Fibroblast of skin of right quadriceps (primary cell): ENCODE data around the gene KIF19.
A peak's percentile ranks its signal among the peaks of the same experiment; 100 is the strongest.
"Not testable (repeated sequence)": the region's sequence is repeated elsewhere in the genome, so short reads cannot be mapped to it uniquely, and the experiment has no call there.

Source experiments
- DNase-seq: peaks from one replicate; pipeline ENCODE4 v3.0.0-alpha.2; 2013

The KIF19 gene, protein sequence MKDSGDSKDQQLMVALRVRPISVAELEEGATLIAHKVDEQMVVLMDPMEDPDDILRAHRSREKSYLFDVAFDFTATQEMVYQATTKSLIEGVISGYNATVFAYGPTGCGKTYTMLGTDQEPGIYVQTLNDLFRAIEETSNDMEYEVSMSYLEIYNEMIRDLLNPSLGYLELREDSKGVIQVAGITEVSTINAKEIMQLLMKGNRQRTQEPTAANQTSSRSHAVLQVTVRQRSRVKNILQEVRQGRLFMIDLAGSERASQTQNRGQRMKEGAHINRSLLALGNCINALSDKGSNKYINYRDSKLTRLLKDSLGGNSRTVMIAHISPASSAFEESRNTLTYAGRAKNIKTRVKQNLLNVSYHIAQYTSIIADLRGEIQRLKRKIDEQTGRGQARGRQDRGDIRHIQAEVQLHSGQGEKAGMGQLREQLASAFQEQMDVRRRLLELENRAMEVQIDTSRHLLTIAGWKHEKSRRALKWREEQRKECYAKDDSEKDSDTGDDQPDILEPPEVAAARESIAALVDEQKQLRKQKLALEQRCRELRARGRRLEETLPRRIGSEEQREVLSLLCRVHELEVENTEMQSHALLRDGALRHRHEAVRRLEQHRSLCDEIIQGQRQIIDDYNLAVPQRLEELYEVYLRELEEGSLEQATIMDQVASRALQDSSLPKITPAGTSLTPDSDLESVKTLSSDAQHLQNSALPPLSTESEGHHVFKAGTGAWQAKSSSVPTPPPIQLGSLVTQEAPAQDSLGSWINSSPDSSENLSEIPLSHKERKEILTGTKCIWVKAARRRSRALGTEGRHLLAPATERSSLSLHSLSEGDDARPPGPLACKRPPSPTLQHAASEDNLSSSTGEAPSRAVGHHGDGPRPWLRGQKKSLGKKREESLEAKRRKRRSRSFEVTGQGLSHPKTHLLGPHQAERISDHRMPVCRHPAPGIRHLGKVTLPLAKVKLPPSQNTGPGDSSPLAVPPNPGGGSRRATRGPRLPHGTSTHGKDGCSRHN

DNA sequence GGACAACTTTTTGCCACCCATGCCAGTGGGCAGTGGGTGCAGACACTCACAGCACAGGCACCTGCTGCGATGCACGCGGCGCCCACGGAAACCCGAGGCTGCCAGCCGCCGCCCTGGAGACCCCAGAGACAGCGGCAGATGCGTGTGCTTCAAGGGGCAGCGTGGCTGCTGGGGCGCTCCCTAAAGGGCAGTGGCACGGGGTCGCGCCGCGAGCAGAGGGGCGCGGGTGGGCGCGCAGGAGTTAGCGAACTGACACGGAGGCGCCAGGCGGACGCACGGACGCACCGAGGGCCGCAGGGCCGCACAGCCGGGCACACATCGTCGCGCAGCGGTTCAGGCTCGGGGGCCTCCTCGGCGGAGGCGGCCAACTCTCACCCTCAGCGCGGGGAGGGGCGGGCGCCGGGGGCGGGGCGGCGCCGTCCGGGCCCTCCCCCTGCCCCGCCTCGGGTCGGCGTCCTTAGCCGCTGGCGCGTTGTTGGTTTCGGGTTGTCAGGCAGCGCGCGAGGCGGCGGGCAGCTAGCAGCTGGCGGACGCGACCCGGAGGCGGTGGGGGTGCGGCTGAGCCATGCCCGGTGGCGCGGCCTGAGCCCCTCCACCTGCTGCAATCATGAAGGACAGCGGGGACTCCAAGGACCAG, at the start of gene KIF19:
KIF19 (plus strand) TSS at position 484 of the 637 bp plus-strand sequence; CDS start at position 608, 124 bp downstream.
- DNase-seq: no peak

DNA sequence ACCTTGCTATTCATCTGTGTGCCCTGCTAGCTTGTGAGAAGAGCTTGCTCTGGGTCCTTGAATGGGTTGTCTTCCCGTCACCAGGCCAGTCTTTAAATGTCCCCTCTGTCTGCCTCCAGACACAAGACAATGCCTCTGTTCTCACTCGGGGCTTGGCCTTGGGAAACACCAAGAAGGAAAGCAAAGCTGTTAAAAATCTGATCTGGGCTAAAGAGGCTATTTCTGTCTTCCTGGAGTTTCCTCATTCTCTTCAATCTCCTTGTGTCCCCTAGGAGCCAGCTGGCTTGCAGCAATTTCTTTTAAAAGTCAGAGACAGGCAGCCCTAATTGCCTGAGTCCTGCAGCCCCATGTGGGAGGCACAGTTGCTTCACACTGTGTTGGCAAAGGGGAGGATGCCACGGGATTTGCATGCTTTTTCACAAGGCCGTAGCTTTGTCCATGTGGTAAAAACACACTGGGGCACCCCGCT, 49.5 kb upstream of the KIF19 start:
- DNase-seq: no peak

DNA sequence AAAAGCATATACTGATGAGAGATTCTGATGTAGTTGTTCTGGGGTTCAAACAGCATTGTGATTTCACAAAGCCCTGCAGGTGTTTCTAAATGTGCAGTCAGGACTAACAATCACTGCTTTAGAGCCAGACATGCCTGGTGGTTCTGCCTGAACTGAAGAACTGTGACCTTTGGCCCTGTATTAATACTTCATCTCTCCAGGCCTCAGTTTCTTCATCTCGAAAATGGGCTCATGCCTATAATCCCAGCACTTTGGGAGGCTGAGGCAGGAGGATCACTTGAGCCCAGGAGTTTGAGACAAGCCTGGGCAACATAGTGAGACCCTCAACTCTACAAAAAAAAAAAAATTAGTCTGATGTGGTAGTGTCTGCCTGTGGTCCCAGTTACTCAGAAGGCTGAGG, 48.1 kb upstream of the KIF19 start:
- DNase-seq: no peak

DNA sequence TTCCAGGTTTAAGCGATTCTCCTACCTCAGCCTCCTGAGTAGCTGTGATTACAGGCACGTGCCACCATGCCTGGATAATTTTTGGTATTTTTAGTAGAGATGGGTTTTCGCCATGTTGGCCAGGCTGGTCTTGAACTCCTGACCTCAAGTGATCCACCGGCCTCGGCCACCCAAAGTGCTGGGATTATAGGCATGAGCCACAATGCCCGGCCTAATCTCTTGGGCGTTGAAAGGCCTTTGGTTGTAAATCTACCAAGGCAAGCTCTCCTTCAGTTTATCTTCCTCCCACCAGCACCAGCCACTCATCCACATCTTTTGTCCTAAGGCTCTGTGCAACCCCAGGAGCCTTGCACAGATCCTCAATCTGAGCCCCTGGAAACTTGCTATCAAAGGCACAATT, 46.4 kb upstream of the KIF19 start:
- not testable (repeated sequence) for DNase-seq

DNA sequence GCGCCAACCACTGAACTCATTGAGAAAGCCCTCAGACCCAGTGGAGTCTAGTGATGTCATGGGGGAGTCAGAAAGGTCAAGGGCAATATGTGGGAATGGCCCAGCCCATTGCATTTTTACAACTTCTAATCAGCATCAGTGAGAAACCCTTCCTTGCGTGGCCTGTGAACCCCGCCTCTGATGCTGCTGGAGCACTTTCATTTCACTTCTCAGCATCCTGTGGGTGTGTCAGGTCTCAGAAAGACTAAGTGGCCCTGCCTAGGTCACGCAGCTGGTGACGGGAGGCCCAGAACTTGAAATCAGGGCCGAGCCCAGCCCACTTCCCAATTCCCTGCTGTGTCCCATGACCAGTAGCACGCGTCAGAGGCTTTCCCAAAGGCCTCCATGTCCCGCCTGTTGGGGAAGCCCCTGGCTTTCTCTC, 45.9 kb upstream of the KIF19 start:
- no peak for DNase-seq

DNA sequence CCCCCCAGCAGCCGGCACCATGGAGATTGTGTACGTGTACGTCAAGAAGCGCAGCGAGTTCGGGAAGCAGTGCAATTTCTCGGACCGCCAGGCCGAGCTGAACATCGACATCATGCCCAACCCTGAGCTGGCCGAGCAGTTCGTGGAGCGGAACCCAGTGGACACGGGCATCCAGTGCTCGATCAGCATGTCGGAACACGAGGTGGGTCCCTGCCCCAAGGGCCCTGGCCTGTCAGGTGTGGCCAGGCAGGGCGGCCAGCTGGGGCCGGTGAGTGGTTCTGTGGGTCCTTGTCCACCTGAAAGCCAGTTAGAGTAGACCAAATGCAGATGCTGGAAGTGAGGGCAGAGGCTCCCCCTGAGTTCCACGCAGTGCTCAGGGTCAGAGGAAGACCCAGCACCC, 44.2 kb upstream of the KIF19 start:
- no peak for DNase-seq

DNA sequence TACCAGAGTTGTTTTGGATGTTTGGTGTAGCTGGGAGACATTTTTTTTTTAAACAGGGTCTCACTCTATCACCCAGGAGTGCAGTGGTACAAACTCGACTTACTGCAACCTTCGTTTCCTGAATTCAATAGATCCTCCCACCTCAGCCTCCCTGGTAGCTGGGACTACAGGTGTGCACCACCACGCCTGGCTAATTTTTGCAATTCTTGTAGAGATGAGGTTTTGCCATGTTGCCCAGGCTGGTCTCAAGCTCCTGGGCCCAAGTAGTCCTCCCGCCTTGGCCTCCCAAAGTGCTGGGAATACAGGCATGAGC, 43.8 kb upstream of the KIF19 start:
- DNase-seq: not testable (repeated sequence)

DNA sequence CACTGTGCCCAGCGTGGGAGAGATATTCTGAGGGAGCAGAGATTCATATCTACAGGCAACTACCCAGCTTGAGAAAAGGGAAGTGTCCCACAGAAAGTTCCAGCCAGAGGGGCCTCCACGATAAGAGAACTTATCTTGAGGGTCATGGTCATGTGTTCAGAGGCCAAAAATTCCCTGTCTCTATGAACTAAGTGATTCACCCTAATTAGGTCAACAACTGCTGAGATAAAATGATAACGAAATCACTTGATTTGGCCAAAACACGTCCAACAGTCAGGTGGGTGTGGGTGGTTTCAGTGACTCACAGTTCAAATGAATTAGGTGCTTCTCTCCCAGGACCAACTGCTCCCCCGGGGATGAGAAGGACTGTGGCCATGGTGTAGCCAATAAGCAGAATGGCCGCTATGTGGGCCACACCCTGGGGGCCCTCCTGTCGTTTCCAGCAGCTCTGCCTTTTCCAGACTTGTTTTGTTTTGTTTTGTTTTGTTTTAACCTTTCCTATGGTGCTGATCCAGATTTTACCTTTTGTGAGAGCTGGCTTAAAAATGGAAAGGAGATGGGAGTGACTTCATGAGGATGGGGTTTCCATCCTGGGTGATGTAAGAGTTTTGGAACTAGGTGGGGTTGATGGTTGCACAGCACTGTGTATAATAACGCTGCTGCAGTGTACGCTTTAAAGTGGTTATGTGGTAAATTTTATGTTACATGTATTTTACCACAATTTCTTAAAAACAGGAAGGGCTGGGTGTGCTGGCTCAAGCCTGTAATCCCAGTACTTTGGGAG, 43.2 kb upstream of the KIF19 start:
- DNase-seq: no peak

DNA sequence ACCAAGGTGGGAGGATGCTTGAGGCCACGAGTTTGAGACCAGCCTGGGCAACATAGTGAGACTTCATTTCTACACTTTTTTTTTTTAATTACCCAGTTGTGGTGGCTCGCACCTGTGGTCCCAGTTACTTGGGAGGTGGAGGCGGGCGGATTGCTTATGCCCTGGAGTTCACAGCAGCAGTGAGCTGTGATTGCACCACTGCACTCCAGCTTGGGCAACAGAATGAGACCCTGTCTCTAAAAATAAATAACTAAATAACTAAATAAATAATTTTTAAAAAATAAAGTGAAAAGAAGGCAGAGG, 42.7 kb upstream of the KIF19 start:
- no peak for DNase-seq

DNA sequence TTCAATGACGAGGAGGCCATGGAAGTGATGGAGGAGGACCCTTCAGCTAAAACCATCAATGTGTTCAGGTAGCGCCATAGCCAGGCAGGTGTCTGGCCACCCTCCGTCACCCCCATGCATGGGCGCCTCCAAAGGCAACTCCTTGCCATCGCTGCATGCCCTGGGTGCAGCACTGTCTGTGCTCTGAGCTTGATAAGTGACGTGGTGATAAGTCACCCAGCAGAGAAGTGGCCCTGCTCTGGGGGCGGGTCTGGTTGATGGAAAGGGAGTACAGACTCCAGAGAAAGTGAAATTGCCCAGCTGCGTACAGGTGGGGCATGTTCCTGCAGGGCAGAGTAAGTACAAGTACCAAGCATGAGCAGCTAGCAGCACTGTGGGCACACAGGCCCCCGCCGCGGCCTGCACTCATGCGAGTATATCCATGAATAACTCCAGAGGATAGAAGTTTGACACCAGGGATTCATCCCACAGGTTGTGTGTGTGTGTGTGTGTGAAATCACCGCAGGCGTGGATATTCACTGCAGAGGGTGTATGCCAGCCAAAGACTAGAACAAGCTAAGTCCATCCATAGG, 38.9 kb upstream of the KIF19 start:
- DNase-seq: no peak

DNA sequence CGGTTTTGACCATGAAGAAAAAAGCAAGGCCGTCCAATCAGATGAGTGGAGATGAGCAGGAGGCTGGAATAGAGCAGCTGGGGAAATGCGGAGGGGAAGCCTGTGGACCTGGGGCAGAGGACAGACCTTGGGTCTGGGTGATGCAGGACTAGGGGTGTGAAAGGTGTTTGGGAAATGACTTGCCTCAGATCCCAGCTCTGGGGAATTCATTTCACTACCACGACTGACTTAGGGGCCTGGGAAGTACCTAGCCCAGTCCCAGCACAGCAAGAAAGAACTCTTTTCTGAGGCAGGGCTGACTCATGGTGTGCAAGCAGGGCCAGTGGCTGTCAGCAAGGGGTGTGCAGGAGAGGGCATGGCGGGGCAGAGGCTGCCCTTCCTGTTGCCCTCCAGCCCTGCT, 37.2 kb upstream of the KIF19 start:
- DNase-seq: no peak

DNA sequence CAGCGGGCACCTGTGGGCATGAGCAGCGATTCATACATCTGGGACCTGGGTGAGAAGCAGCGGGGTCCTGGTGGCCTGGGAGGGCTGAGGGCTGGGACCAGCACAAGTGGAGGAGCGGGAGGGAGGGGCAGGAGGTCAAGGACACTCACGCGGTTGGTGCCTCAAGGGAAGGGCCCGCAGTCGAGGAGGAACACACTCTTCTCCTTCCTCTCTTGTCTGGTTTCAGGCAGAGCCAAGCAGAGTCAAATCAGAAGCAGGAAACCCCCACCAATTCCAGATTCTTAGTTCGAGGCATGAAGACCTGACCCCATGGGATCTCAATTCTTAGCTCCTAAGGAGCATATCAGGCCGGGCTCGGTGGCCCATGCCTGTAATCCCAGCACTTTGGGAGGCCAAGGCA, 36.3 kb upstream of the KIF19 start:
- no peak for DNase-seq

DNA sequence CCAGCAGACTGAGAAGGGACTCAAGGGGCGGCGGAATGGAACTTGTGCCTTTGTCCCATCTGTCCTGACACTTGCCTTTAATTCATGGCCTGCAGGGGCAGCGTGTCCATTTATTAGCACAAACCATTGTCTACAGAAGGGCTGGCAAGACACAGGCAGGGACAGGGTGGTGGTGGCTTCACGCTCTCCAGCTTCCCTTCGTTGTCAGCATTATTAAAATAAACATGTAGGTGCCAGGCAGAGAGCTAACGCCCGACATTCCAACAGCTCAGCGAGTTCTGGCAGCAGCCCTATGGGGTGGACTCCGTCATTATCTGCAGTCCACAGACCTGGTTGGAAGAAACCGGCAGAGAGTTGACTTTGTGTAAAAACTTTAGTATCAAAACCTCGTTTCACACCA, 35.7 kb upstream of the KIF19 start:
- DNase-seq: no peak

DNA sequence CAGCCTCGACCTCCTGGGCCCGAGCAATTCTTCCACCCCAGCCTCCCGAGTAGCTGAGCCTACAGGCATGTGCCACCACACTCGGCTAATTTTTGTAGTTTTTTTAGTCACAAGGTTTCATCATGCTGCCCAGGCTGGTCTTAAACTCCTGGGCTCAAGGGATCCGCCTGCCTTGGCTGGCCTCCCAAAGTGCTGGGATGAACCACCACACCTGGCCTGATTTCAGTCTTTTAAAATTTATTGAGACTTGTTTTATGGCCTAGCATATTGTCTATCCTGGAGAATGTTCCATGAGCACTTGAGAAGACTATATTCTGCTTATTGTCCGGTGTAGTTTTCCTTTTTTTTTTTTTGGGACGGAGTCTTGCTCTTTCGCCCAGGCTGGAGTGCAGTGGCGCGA, 33.5 kb upstream of the KIF19 start:
- no peak for DNase-seq

DNA sequence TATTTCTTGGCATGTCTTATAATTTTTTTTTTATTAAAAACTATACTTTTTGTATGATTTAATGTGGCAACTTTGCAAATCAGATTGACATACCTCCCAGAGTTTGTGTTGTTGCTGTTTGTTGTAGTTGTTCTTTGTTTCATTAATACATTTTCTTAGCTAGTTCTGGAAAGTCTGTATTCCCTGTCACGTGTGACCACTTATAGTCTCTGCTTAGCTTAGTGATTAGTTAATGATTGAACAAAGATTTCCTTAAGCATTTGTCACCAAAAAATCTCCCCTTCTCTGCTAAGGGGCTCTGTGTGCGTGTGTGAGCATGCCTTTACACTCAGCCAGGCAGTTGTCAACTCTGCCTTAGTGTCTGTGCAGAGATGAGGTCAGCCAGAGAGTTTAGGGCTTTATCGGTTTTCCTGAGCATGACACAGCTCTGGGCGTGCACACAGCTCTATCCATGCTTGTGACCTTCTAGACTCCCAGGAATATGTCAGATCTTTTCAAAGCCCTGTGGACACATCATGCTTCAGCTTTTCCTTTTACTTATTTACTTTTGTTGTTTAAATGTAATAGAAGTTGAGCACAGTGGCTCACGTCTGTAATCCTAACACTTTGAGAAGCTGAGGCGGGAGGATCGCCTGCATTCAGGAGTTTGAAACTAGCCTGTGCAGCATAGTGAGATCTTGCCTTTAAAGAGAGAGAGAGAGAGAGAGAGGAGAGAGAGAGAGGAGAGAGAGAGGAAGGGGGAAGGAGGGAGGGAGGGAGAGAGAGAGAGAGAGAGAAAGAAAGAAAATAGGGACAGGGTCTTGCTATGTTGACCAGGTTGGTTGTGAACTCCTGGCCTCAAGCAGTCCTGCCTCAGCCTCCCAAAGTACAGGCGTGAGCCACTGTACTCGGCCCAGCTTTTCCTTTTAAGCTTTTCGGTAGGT, 30.1 kb upstream of the KIF19 start:
- DNase-seq: no peak

DNA sequence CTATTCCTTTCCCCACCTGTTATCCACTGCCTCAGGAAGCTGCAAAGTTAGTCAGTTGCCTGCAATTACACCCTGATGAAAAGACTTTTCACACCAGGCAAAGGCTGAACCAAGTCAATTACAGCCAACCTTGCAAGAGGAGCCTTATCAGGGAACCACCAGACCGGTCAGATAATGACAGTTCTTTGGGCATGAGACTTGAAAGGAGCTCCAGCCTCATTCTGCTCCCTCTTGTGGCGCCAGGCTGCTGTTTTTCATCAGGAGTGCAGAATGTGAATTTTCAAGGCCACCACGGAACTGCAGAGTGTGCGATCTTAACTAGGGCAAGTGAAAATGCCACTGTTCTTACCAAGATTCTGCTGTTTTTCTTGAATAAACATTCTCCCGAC, 29.5 kb upstream of the KIF19 start:
- DNase-seq: peak; percentile 36

DNA sequence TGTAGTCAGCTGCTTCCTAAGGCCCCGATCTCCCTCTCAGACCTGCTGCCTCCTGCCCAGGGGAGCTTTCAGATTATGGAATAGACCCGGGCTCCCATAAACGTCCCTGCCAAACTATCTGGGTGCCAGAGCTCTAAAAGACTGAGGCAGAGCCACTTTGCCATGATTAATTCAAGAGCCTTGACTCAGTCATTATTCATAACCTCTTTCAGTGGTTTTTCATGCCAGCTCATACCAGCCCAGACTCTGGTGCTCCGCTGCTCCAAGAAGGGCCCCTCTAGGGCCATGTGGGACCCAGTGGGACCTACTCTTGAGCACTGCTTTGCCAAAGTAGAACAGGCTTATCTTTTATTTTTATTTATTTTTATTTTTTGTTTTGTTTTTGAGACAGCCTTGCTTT, 28.1 kb upstream of the KIF19 start:
- DNase-seq: no peak

DNA sequence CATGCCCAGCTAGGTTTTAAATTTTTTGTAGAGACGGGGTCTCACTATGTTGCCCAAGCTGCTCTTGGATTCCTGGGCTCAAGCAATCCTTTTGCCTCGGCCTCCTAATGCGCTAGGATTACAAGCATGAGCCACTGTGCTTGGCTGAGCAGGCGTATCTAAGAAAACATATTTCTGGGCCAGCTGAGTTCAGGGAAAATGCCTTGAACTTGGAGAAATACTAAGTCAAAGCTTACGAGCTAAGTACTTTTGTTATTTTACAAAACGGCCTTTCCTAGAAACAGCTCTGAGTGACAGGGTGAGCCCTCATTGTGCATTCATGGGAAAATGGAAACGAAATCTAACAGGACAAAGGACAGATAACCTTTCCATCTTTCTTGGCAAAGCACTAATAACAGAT, 27.2 kb upstream of the KIF19 start:
- no peak for DNase-seq

DNA sequence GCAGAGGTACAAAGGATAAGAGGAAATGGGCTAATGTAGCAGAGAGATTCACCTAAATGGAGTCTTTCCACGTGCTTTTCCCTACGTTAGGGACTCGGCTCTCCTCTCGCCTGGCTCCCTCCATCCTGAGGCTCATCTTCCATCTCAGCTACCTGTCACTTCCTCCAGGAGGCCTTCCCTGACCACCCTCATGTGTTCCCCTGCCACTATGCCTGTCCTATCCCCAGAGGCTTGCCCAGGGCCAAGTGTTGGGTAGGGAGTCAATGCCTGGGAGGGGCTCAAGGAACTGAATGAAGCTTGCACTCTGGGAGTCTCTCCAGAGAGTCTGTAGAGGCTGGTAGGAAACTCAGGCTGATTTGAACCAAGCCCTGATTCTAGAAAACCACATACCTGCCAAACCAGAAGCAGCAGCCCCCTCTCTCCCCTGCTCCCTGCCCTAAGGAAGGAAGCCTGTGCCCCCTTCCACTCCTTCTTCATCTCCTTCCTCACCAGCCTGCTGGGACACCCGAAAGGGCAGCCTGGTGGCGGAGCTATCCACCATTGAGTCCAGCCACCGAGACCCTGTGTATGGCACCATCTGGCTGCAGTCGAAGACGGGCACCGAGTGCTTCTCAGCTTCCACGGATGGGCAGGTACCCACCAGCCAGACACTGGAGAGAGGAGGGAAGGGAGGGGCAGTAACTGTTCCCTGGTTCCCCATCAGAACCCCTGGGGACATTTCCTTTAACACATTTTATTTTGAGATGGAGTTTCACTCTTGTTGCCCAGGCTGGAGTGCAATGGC, 26.6 kb upstream of the KIF19 start:
- no peak for DNase-seq

DNA sequence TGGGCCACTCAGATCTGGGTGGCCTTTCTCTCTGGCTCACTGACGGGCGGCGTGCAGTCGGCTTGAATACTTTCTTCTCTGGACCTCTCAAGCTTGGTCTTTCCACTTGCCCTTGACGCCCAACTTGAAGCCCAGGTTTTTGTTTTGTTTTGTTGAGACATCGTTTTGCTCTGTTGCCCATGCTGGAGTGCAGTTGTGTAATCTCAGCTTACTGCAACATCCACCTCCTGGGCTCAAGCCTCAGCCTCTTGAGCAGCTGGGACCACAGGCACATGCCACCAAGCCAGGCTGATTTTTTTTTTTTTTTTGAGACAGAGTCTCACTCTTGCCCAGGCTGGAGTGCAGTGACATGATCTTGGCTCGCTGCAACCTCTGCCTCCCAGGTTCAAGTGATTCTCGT, 22.7 kb upstream of the KIF19 start:
- DNase-seq: no peak

DNA sequence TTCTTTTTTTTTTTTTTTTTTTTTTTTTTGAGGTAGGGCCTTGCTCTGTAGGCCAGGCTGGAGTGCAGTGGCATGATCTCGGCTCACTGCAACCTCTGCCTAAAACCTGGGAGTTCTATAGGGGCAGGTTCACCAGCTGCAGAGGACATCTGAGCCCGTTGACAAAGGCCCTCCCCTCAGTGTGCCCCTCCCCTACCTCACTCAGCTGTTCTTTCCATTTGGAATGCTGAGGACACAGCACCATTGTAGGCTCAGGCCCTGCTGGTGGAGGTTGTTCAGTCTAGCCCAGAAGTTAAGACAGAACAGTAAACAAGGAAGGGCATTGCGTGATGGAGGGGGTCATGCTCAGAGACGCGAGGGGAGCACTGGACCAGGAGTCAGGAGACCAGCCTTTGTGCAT, 21.8 kb upstream of the KIF19 start:
- DNase-seq: no peak
